Measurements from ENCODE around the gene DLEC1.
"Not testable (repeated sequence)": the region's sequence is repeated elsewhere in the genome, so short reads cannot be mapped to it uniquely, and the experiment has no call there.

Gene DLEC1

GRCh38 chr3:38049358-38050126 lies 10.5 kb downstream of the DLEC1 start (continued):
- TF ChIP-seq, protein P1, sequence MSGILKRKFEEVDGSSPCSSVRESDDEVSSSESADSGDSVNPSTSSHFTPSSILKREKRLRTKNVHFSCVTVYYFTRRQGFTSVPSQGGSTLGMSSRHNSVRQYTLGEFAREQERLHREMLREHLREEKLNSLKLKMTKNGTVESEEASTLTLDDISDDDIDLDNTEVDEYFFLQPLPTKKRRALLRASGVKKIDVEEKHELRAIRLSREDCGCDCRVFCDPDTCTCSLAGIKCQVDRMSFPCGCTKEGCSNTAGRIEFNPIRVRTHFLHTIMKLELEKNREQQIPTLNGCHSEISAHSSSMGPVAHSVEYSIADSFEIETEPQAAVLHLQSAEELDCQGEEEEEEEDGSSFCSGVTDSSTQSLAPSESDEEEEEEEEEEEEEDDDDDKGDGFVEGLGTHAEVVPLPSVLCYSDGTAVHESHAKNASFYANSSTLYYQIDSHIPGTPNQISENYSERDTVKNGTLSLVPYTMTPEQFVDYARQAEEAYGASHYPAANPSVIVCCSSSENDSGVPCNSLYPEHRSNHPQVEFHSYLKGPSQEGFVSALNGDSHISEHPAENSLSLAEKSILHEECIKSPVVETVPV (CRISPR knock-in tag; IDR thresholded peaks at IDR 0.05), result no peak

DNA sequence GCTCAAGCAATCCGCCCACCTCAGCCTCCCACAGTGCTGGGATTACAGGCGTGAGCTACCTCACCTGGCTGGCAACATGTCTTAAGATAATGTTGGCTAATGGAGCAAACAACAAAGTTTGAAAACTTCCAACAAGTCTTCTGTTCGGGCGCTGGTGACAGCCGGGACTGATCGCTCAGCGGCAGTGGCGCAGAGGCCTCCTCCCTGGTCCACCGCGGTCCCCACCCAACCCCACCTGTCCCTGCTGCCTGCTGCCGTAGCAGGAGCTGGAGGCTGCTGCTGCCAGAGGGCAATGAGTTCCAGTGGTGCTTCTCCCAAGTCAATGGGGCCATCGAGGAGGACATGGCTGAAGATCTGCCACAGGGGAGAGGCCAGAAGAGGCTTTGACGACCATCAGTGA lies 12.1 kb downstream of the DLEC1 start:
- ATAC-seq, result no peak
- no peak for TF ChIP-seq TOX (CRISPR knock-in tag; IDR thresholded peaks at IDR 0.05; ENCODE audit: borderline replicate concordance)
- no peak for TF ChIP-seq SNAI2 (CRISPR knock-in tag; IDR thresholded peaks at IDR 0.05)

- not testable (repeated sequence) for ATAC-seq
Measured at GRCh38 chr3:38053286-38053685, 14.3 kb downstream of the DLEC1 start.

- ATAC-seq, result not testable (repeated sequence)
Measured at GRCh38 chr3:38053813-38054498, 14.9 kb downstream of the DLEC1 start.

DNA sequence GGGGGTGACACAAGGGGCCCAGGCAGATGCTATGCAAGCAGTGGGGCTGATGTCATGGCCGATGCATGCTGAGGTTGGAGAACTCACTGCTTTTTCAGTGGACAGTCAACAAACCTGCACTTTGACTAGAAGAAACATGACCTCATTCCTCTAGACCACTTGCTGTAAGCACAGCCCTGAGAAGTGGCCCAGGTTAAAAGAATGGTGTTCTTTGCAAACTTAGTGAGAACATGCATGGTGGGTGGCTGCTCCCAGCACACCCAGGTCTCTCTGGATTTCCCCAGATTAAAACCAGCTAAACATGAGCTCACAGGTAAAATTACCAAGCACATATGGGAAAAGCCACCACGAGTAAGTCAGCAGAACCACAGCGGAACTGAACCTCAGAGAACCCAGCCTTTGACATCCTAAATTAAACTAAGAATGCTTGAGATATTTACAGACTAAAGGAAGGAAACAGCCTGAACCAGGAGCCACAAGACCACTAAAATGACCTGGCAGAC lies 15.5 kb downstream of the DLEC1 start:
- ATAC-seq, result no peak
- no peak for TF ChIP-seq ZNF8 (CRISPR knock-in tag; IDR thresholded peaks at IDR 0.05)
- no peak for TF ChIP-seq ZNF70 (CRISPR knock-in tag; IDR thresholded peaks at IDR 0.05)
- no peak for TF ChIP-seq RARB (CRISPR knock-in tag; IDR thresholded peaks at IDR 0.05)
- no peak for TF ChIP-seq GLIS3 (CRISPR knock-in tag; IDR thresholded peaks at IDR 0.05)
- TF ChIP-seq ZFP3 (CRISPR knock-in tag; IDR thresholded peaks at IDR 0.05), result no peak
- TF ChIP-seq, protein P2, sequence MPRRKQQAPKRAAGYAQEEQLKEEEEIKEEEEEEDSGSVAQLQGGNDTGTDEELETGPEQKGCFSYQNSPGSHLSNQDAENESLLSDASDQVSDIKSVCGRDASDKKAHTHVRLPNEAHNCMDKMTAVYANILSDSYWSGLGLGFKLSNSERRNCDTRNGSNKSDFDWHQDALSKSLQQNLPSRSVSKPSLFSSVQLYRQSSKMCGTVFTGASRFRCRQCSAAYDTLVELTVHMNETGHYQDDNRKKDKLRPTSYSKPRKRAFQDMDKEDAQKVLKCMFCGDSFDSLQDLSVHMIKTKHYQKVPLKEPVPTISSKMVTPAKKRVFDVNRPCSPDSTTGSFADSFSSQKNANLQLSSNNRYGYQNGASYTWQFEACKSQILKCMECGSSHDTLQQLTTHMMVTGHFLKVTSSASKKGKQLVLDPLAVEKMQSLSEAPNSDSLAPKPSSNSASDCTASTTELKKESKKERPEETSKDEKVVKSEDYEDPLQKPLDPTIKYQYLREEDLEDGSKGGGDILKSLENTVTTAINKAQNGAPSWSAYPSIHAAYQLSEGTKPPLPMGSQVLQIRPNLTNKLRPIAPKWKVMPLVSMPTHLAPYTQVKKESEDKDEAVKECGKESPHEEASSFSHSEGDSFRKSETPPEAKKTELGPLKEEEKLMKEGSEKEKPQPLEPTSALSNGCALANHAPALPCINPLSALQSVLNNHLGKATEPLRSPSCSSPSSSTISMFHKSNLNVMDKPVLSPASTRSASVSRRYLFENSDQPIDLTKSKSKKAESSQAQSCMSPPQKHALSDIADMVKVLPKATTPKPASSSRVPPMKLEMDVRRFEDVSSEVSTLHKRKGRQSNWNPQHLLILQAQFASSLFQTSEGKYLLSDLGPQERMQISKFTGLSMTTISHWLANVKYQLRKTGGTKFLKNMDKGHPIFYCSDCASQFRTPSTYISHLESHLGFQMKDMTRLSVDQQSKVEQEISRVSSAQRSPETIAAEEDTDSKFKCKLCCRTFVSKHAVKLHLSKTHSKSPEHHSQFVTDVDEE (CRISPR knock-in tag; IDR thresholded peaks at IDR 0.05), result no peak
- no peak for TF ChIP-seq ZC3H10 (CRISPR knock-in tag; IDR thresholded peaks at IDR 0.05)
- no peak for TF ChIP-seq ARNTL (CRISPR knock-in tag; IDR thresholded peaks at IDR 0.05; ENCODE audit: borderline replicate concordance, low read depth)
- no peak for TF ChIP-seq CREB5 (CRISPR knock-in tag; IDR thresholded peaks at IDR 0.05; ENCODE audit: low read depth)
- TF ChIP-seq ZFP30 (CRISPR knock-in tag; IDR thresholded peaks at IDR 0.05), result no peak
- TF ChIP-seq OSR1 (CRISPR knock-in tag; IDR thresholded peaks at IDR 0.05), result no peak
- no peak for TF ChIP-seq PPARA (CRISPR knock-in tag; IDR thresholded peaks at IDR 0.05; ENCODE audit: borderline replicate concordance)
- no peak for TF ChIP-seq ISL1 (CRISPR knock-in tag; IDR thresholded peaks at IDR 0.05)
- no peak for TF ChIP-seq SNAI2 (CRISPR knock-in tag; IDR thresholded peaks at IDR 0.05)
- no peak for TF ChIP-seq BACH2 (CRISPR knock-in tag; IDR thresholded peaks at IDR 0.05; ENCODE audit: borderline replicate concordance)
- no peak for TF ChIP-seq TCF4 (CRISPR knock-in tag; IDR thresholded peaks at IDR 0.05; ENCODE audit: borderline replicate concordance)

- TF ChIP-seq, protein P2 (CRISPR knock-in tag; IDR thresholded peaks at IDR 0.05), result no peak
- TF ChIP-seq TCF4 (CRISPR knock-in tag; IDR thresholded peaks at IDR 0.05; ENCODE audit: borderline replicate concordance) (no peak), GLIS3 (CRISPR knock-in tag; IDR thresholded peaks at IDR 0.05) (no peak), SNAI2 (CRISPR knock-in tag; IDR thresholded peaks at IDR 0.05) (no peak), ZNF565 (CRISPR knock-in tag; conservative IDR thresholded peaks at IDR 0.05; ENCODE audit: low read depth) (no peak), ZFP3 (CRISPR knock-in tag; IDR thresholded peaks at IDR 0.05) (no peak)
- no peak for ATAC-seq
Measured at GRCh38 chr3:38059148-38059547, 20.1 kb downstream of the DLEC1 start.

Measured in SK-N-SH treated with all-trans-retinoic acid at 6 μM for 48 hours (cell line).